ENCODE data around the gene MIPEP.

MIPEP gene

DNA sequence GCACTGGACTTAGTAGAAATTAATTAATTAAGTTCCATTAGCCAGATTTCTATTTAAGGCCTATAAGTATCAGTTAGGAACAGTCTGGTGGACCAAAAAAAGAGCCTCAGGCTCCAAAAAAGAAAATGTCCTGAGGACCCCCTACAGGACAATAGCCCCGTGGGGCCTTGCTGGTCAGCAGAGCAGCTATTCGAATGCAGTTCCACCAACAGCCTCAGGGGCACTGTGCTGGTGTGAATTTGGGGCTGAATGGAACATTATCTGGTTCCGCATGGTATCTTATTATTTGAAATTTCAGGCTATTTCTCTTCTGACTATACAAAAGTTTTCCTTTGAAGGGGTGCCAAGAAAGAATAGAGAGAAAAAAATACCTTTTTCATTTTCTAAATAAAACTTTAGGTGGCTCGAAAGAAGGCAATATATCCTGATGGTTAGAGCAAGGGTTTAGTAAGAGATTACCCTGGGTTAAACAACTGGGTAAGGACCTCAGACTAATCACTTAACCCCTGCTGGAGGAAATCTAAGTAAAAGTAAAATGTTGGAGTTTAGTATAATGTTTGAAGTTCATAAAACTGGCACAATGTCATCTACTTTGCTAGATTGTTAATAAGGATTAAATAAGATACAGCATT is 147.2 kb downstream of the MIPEP start:
- DNase-seq: no peak

DNA sequence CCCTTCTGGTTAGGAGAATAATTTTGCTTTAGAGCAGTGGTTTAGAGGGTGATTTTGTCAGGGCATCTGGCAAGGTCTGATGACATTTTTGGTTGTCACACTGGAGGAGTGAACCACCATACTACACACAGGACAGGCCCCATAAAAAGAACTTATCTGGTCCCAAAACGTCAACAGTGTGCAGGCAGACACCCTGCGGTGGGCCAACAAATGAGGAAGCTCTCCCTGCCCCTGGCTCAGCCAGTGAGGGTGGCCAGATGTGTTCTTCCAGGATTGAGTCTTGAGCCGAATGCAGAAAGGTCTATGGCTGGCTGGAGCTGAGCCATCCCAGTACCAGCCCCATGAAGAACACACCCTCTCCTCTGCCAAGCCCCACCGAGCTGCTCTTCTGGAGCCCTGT is 149.2 kb downstream of the MIPEP start:
- no peak for DNase-seq

DNA sequence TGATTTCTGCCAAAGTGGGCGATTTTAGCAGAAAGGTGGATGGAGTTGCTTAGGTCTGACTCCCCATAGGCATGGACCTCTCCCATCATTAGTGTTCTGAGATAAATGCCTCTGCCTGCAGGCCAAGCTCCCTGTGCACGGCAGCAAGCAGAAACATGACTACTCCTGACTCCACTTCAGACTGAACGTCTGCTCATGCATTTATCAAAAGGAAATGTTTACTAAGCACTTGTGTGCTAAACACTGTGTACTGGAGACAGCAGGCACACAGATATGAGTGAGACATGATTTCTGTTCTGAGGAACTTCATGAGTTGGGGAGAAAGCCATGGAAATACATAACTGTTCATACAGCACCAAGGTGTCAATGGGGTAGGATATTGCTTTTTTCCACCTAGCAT is 149.6 kb downstream of the MIPEP start:
- DNase-seq: no peak

DNA sequence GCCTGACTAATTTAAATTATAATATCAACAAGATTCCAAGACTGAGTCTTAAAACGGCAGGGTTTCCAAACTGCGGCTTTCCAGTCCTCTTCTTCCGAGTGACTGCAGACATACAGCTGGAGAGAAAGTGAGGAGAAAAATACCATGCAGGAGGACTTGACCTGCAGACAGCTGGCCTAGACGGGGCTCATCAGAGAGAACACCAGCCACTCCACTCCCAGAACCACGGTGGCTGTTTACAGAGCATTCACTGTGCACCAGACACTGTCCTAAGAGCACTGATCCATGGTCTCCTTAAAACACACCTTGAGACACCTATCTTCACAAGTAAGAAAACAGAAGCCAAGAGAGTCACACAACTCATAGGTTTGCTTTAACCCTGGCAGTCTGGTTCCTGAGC is 152.7 kb downstream of the MIPEP start:
- no peak for DNase-seq

DNA sequence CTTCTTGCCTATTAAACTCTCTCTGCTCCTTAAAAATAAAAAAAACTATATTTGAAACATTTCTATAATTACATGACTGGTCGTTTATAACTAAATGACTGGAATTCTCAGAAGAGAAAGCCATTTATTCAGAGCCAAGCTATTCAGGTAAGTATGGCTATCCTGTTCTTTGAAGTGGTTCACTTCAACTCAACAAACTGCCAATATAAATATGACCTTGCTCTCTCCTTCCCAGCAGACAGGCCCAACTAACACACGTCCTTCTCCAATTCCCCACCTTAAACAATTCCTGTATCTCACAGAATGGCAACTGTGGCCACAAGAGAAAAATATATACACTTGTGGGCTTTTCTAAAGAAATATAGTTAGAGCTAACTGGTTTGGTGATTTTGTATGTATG is 153.9 kb downstream of the MIPEP start:
- DNase-seq: no peak

DNA sequence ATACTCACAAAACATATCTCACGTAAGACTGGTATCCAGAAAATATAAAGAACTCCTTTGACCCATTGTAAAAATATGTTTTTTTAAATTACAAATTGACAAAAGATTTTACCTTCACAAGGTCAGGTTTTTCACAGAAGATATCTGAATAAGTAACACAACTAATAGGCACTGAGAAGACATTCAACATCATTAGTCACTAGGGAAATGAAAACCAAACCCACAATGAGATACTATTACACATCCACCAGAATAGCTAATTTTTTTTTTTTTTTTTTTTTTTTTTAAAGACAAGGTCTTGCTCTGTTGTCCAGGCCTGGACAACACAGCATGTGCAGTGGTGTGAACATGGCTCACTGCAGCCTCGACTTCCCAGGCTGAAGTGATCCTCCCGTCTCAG is 157.5 kb downstream of the MIPEP start:
- no peak for DNase-seq

DNA sequence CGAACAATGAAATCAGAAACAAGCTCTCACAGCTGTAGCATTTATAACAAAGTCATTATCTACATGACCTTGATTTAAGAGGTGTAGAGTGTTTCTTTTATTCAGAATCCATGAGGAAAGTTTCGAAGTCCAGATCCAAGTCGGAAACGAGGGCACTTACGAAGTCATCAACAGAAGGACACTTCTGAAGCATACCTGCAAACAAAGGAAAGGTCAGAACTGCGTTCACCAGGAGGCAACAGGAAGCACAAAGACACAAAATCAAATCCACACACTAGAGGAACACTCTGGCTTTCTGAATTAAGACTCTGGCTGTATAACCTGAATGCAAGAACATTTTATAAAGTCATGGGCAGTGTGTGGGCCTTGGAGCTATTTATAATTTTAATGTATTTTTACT is 158.9 kb downstream of the MIPEP start:
- no peak for DNase-seq

DNA sequence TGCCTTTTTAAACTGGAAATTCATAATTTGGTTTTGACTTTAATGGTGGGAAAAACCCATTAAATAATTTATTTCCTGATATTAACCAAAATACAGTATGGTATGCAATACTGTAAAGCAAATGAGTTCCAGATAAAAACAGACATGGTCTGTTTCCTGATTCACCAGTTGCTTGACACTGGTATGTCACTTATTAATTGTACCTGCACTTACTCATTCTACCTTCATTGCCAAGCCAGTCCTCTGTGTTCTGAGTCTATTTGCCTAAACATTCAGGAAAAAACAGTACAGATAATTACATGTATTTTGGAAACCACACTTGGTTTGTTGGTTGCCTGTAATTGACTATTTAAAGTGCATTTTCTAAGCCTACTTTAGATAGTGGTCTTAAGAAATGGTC is 159.7 kb downstream of the MIPEP start:
- DNase-seq: no peak

DNA sequence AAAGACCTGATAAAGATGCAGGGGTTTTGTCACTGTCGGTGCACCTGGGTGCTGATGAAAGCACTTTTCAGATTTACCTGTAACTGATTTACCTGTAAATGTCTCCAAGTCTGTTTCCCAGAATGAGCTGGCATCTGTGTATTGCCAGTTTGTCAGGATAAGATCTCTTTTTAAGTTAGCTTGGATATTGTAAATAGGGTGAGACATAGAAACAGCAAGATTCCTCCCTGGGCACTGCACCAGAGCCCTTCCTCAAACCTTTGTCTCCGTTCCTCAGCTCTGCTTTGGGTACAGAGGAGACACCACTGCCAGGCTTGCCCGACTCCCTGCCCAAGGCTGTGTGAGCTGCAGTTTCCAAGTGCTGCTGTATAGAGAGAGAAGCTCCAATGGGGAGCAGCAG is 160.4 kb downstream of the MIPEP start:
- DNase-seq: no peak

DNA sequence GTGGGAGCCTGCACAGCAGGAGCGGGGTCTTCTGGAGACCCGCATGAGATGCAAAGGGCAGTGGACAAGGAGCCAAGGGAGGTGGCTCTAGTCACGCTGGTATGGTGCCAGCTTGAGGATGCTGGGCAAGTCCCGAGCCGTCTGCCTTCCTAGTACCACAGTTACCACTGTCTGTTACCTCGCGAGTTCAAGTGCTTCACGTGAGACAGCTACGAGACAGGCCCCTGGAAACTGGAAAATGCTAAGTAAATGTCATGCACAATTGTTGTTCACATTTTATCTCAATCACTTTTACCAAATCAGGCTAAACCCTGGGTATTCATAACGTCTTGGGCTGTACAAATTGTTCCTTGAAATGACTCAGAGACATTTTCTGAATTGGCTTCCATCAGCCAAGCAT is 163.3 kb downstream of the MIPEP start:
- no peak for DNase-seq

DNA sequence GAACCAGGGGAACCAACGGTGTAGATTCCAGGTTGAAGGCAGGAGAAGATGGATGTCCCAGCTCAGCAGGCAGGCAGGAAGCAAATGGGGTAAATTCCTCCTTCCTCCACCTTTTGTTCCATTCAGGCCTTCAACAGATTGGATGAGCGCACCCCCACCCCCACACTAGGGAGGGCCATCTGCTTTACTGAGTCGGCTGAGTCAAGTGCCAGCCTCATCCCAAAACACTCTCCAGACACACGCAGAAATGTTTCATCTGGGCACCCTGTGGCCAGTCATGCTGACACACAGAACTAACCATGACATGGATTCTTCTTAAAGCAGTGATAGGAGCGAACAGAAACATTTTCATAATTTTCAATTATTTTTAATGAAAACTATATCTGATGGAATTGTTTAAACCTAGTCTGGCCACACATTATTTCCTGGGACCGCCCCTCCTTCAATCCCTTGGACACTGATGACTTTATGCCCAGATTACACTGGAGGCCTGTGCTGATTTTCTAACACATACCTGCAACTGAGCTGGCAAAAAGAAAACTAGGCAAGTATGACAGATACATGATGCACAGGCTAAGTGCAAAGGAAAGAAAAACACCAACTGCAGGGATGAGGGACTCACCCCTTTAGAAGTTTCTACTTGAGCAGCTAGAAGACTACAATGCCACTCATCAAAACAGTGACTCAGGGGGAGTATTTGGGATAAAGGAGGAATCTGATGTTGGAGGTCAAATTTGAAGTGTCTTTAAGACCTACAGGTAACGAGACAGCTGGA is 164.8 kb downstream of the MIPEP start:
- DNase-seq: no peak

DNA sequence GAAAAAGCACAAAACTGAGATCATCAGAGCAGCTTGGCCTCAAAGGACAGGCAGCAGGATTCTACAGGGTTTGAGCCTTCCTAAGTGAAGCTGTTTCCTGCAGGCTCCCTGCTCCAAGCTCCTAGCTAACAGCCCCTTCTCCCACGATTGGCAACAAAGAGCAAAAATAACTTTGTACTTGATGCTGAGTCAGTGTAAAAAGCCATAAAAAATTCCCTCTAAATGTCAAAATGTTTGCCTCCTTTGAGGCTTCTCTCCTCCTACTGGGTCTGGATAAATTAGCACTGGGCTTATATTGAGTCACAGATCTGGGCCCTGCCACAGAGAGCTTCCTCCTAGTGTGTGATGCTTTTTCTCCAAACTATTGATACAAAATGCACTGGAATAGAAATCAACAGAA is 165.7 kb downstream of the MIPEP start:
- DNase-seq: no peak

DNA sequence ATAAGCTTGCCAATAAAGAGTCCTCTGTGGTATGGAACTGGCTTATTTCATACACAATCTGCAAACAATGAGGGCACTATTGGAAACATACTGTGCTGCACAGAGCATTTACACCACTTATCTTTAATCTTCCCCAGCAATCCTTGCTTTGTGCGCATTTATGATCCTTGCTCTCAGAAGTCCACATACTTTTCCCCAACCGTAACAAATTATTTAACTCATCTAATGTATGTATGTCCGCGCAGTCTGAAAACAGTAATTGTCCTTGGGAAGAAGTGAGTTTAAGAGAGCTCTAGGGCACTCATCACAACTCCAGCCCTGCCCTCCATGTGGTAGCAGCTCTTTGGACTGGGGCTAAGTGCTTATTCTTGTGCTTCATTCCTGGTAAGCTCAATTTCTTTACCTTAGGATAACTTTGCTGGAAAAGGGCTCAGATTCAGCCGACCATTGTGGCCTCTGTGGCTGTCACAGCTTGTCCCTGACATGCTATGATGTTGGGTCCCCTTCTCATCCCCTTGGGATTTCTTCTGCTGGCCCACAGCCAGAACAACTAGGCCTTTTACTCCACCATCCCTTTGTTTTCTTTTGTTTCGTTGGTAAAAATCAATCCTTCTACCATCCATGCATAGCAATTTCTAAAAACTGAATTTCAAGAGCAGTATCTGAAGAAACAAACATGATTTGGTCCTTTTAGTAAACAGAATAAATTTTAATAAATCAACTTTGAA is 166.3 kb downstream of the MIPEP start:
- DNase-seq: no peak

DNA sequence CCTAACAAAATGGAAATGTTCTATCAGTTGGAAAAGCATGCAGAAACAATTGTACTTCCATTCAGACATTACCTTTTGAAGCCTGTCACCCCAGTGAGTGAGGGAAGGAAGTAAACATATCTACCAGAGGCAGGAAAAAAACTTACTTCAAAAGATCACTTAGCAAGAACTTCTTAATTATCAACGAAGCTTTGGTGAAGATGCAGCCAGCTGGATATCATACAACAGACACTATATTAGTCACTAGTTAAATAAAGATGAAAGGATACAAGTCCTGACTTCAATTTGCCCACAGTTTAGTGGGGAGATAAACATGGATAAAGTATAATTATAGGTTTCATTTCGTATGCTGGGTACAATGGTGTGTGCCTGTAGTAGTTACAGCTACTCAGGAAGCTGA is 170.2 kb downstream of the MIPEP start:
- DNase-seq: no peak

DNA sequence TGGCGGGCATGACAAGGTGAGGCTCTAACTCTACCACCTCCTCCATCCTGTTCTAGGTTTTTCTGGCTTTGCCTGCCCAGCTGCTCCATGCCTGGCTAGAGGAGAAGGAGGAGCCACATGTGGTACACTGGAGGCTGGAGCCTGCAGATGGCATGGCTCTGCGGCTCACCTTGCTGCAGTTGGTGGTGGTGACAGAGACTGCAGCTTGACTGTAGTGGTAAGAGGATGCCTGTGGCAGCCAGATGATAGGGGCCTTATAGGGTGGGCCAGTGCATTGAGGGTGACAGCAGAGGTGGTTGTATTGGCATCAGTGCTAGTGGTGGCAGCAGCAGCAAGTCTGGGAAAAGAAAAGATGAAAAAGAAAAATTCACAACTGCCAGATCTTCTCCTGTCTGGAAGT is 172.8 kb downstream of the MIPEP start:
- DNase-seq: no peak

DNA sequence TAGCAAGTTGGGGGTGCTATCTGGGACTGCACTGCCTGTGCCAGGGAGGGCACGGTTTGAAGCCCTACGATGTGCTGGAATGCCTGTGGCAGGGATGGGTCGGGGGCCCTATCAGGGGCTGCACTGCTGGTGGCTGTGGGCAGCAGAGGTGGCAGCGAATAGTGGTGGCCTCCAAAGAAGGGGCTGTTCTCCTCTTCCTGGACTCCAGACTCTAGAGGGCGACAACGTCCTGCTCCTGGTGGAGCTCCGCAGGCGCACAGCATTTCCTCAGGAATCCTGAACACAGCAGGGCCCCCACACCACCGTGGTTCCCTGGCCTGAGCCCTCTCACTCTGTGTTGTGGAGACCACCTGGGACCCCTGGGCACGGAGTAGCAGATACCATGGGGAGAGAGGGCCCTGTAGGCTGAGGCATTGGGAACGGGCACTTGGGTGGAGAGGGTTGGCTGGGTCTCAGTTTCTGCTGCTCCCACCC is 173.4 kb downstream of the MIPEP start:
- no peak for DNase-seq

DNA sequence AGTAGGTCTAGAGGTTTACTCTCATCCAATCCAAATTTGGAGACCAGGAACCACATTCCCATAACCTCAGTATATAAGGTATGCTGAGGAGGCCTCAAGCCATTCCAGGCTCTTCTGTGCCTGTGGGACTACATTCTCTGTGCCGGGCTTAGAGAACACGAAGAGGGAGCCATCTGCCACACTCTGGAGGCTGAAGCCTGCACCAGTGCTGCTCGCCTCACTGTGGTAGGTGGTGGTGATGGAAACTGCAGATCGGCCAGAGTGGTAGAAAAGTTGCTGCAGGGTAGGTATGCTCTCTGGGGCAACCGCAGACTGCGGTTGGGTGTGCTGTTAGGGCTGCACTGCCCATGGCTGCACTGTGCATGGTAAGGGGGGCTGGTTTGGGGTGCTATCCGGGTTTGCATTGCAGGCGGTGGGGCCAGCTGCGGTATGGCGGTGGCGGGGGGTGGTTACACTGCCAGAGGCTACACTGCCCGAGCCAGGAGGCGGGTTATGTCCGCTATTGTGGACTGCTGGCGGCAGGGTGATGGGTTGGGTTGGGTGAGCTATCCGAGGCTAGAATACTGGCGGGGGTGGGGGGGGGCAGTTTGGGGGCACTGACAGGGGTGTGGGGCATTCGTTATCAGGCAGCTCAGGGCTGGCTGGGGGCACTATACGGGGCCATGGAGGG is 174.0 kb downstream of the MIPEP start:
- no peak for DNase-seq

DNA sequence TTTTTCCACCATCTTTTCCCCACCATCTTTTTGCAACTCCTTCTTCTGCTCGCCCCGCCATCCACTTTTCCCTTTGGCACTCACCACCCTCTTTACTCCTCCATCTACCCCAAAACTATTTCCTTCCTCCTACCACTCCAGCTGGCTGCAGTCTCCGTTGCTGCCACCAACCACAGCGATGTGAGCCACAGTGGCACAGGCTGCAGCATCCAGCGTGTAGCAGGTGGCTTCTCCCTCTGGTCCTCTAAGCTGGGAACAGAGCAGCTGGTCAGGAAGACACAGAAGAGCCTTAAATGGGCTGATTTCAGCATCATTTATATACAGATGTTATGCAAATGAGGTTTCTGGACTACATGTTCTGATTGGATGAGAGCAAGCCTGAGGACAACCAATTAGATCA is 174.5 kb downstream of the MIPEP start:
- no peak for DNase-seq

DNA sequence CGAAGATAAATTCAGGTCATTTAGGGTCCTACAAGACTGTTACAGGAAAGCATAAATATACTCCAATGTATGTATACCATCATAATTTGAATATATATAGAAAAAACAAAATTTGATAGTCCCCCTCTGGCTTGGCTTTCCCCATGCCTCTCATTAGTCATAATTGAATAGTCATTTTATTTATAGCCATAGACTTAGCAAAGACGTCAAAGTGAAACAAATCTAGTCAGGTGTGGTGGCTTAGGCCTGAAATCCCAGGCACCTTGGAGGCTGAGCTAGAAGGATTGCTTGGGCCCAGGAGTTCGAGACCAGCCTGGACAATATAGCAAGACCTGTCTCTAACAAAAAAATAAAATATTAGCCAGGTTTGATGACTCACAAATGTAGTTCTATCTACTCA is 177.8 kb downstream of the MIPEP start:
- no peak for DNase-seq

DNA sequence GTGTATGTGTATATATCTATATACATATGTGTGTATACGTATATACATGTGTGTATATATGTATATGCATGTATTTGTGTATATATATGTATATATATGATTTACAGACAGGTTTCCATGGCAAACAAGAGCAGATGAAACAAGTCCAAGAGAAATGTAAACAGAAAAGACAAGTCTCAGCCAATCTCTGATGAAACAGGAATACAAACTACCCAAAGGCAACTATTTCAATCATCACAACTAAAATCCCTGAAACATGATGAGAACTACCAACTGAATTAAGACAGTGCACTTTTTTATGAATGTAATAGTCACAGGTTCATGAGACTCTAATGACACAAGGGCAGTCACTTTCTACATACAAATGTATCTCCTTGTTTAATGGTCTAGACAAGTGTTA is 178.8 kb downstream of the MIPEP start:
- DNase-seq: no peak

DNA sequence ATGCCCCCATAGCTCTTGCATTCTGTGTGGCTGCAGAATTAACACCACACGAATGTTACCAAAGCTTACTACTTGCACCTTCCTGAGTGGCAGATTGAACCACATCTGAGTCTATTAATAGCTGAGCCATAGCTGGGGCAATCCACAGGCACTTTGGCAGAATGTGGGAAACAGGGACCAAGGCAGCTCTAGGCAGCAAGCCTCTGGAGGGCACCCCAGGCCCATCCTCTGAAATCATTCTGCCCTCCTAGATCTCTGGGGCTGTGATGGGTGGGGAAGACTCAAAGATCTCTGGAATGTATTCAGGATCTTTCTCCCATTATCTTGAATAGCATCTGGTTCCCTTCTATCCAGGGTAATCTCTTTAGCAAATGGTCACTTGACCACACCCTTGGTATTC is 179.7 kb downstream of the MIPEP start:
- DNase-seq: no peak

DNA sequence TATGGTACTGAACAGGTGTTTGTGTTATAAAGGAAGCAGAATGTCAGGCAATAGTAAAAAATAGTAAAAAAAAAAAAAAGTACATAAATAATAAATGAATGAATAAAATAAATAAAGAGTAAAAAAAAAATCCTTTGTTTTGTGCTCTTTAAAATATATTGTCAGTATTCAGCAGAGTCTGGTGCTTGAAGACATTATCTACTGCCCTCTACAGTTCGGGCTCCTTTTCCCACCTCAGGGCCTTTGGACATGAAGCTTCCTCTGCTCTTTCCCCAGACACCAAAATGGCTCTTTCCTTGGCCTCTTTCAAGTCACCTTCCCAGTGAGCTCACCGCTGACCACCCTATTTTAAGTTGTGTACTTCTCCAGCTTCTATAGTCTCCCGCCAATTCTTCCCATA is 181.5 kb downstream of the MIPEP start:
- no peak for DNase-seq

DNA sequence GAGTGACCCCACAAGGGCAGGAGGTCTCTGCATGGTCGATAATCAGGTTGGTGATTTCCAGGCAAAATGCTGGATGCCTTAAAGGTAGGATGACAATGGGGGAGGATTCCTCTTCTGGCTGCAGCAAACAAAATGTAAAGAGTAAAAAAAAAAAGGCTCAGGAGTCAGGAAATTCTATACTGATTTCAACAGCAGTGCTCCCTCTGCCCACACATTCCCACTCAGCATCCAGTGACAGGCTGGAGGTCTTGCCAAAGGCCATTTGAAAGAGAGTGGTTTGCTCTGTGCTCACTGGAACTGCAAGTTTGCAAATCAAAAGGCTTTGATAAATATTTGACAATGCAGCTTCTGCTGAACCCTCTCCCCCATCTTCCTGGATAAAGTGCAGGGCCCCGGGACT is 183.6 kb downstream of the MIPEP start:
- no peak for DNase-seq

Measured in retina (tissue), 1 donor.